Activated CD4-positive, CD25-positive, alpha-beta regulatory T cell treated with anti-CD3 and anti-CD28 coated beads, Interleukin-2, amount 50 U/mL, for 72 hours (primary cell): ENCODE results near the gene MYH10.

ENCODE experiments used
- DNase-seq: peaks from one replicate; pipeline ENCODE4 v3.0.0; 2021

The MYH10 gene

DNA sequence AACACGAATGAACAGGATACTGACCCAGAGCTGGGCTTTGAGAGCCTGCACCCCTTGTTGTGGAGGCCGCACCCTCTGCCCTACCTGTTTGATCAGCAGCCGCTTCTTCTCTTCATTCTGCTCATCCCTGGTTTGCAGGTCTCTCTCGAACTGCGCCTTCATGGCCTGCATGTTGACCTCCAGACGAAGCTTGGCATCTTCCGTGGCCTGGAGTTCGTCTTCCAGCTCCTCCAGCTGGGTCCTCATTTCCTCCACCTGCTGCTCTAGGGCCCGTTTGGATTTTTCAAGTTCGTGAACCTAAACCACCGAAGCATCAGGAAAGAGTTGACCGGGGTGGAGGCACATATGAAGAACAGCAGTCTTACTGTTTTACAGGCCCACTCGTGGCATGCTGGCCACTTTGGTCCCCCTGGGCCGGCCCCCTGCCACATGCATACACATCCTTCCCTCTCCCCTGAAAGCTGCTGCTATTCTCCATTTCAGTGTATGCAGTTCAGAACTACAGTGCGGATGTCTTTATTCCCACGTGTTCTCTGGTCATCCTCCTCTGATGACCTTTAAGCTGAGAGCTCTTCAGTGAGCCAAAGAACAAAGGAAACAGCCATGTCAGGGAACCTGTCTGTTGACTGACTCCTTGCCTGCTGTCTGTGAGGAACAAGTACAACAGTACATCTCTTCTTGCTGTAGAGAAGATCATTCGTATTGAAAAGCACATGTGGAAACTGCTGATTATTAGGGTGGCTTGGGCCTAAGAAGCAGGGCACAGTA is 140.1 kb downstream of the MYH10 start:
- no peak for DNase-seq

DNA sequence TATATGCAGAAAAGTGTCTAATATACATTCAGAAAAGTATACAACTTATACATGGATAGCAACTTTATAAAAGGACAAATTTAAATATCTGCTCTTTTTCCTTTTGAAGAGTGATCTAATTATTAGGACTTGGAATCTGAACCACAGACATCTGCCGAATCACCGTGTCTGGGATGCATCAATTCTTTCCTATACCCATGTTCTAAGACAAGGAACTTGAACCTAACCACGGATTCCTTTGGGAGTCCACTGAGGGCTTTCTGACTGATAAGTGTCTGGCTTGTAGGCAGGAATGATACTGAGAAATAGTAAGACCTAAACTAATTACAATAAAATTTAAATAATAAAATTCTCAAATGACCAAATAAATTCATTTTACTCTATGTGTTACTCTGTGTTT is 140.7 kb downstream of the MYH10 start:
- no peak for DNase-seq

DNA sequence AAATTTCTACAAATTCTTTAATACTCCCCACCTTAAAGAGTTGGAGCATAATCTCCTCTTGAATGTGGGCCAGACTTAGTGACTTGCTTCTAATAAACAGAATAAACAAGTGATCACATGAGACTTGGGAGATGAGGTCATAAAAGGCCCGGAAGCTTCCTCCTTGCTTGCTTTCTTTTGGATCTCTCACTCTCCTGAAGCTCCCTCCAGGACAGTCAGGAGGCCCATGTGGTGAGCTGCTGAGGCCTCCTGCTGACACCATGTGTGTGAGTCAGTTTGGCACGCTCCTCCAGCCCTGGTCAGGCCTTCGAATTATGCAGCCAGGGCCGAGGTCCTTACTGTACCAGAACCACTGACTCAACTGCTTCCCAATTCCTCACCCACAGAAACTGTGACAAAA is 141.6 kb downstream of the MYH10 start:
- DNase-seq = no peak

DNA sequence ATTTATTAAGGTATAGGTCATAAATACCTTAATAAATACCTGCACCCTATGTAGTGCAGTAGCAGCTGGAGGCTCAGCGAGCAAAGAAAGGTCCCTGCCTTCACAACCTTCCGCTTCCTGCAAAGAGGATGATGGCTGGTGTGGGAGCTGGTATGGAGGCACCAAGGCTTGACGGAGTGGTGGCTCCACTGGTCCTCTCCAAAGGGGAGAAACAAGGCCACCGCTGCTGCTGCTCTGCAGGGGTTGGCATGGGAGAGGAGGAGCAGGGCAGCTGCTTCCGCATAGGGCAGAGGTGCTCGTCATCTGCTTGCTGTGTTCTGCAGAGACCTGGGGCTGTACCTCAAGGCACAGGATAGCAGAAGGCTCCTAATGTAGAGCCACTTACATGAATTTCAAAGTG is 142.0 kb downstream of the MYH10 start:
- DNase-seq = no peak

DNA sequence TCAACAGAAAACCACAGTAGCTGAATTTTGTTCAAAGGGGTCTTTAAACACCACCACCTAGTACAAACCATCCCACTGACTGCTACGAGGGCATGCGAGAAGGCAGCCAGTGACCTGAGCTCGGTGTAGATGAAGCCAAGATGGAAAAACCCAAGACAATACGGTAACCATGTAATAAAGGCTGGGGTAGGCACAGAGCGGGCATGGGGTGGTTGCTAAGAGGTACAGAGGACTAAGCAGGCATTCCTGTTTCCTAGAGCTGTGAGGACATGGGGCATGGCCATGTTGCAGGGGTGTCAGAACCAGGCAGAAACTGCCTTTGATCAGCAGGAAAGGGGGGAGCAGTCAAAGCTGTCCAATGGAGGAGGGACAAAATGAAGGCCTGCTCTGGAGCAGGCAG is 142.8 kb downstream of the MYH10 start:
- no peak for DNase-seq

DNA sequence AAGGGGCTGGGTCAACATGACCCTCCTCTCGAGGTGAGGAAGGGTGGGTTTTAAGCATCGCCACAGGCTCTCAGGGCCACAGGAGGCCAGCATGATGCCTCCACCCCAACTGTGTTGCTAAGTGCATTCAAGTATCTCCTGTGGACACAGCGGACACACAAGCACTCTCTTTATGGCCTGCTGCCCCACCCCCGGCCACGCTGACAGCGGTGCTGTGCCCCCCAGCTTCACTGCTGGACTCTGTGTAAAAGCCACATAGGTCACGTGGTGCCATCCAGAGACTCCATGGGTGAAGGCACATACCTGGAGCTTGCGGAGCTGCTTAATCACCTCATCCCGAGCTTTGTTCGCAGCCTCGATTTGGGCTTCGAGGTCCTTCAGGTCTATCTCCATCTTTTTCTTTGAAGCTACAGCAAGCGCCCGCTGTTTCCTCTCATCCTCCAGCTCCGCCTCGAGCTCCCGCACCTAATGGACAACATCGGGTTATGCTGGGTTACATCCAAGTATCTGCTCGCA is 143.3 kb downstream of the MYH10 start:
- no peak for DNase-seq

DNA sequence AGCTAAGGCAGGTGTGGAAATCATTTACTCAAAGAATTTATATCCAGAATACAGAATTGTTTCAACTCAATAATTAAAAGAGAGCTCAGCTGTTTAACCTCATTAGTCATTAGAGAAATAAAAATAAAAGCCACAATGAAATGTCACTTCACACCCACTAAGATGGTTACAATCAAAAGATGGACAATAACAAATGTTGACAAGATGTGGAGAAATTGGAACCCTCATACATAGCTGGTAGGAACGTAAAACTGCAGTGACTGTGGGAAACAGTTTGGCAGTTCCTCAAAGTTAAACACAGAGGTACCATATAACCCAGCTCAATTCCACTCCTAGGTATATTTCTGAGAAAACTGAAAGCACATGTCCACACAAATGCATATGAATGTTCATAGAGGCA is 145.0 kb downstream of the MYH10 start:
- no peak for DNase-seq

DNA sequence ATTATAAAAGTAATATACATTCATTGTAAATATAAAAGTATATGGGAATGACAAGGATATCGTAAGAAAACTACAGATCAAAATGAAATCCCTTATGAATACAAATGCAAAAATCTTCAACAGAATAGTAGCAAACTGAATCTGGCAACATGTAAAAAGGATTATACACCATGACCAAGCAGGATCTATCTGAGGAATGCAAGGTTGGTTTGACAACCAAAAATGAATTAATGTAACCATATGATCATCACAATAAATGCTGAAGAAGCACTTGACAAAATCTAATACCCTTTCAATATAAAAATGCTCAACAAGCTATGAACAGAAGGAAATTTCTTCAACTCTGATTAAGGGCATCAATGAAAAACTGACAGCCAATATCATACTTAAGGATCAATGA is 146.1 kb downstream of the MYH10 start:
- no peak for DNase-seq

DNA sequence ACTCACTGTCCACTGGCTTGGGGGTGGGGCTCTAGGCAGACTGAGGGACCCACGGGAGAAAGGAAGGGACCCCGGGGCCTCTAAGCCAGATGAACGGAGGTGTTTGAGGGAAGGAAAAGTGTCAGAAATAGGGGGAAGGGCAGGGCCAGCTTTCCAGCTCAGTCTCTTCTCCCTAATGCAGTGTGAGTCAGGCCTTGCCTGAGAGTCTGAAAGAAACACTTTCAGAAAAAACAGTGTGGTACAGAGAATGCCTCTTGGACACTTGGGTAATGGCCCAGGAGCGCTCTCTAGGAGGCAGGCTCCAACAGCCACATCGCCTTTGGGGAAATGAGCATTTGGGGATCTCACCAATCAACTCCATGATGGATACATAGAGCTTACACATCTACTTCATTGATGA is 148.0 kb downstream of the MYH10 start:
- DNase-seq = no peak

DNA sequence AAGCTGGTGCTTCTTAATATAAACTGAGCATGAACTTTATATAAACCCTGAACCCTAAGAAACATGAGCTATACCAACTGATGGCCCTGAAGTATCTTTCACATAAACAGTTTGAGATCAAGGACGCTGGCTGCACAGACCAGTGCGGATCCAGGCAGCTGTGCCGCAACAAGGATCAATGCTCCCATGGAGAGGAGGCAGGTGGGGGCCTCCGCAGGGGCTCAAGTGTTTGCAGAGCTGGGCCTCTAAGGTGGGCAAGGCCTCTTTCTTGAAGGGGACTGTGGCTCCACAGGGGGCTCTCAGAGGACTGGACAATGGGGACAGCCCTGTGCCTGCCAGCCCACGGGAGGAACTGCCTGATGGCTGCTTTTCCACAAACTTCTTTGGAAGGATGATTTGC is 148.8 kb downstream of the MYH10 start:
- DNase-seq = no peak

DNA sequence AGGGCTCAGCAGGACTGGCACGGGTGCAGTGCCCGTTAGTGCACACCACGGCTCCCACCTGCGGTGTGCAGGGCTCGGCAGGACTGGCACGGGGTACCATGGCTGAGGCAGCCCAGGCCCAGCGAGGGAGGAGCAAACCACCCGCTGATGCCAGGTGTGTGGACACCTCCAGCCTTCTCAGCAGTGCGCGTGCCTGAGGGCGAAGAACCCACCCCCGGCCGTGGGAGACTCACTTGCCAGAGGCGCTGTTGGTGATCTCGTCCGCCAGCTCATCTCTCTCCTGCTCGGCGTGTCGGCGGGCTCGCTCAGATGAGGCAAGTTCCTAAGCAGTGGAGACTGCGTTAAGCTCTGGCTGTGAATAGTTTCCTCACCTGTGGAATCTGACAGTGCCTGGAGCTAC is 149.4 kb downstream of the MYH10 start:
- DNase-seq = no peak

DNA sequence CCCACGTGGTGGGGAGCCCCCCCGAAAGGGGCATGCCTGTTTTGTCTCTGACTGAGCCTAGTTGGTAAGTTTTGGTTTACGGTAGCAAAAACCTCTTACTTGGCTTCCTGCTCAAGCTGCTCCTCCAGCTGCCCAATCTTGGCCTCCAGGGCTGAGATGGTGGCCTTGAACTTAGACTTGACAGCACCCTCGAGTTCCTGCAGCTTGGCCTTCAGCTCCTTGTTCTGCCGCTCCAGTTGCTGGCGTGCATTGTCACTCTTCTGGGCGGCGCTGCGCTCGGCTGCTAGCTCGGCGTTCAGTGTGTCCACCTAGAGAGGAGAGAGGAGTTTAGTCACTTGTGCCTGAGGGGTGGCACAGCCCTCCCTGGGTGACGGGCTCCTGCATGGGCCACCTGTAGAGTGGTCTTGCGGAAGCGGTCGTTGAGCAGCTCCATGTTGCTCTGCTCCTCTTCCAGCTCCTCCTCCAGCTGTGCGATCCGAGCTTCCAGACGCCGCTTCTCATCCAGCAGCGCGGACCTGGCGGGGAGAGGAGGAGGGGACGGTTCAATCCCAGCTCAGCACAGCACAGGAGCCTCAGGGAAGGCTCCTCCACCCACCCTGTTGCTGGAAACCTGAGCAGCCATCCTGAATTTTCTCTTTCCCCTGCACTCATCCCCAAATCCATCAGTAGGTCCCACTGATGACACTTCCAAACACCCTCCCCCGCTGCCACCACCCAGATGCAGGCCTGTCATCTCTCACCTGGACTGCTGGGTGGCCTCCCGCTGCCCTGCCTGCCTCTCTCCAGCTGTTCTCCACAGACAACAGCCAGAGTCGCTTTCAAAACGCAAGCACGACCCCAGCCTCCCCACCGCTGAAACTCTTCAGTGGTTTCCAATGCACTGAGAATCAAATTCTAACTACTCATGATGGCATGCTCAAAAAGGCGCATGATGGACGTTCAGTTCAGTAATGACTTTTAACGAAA is 150.2 kb downstream of the MYH10 start:
- no peak for DNase-seq

DNA sequence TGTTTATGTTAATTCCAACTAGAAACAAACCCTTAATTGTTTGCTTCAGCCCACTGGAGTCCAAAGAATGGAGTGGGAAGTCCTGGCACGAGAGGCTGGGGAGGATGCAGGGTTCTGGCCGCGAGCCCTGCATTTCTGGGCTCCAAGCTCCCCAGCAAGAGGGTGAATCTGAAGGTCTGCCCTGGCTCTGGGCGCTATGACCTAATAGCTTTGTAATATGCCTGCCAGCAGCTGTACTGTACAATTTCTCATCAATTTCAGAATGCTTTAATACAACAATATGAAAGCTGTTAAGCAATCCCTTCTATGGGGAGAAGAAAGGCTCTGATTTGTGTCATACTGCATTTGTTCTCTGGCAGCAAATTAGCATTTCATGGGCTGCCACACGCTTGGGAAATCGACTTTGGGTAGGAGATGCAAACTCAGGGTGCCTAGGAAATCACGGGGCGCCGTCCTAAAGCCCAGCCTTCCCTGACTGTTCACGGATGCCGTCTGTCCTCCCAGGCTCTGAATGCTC is 151.0 kb downstream of the MYH10 start:
- no peak for DNase-seq

DNA sequence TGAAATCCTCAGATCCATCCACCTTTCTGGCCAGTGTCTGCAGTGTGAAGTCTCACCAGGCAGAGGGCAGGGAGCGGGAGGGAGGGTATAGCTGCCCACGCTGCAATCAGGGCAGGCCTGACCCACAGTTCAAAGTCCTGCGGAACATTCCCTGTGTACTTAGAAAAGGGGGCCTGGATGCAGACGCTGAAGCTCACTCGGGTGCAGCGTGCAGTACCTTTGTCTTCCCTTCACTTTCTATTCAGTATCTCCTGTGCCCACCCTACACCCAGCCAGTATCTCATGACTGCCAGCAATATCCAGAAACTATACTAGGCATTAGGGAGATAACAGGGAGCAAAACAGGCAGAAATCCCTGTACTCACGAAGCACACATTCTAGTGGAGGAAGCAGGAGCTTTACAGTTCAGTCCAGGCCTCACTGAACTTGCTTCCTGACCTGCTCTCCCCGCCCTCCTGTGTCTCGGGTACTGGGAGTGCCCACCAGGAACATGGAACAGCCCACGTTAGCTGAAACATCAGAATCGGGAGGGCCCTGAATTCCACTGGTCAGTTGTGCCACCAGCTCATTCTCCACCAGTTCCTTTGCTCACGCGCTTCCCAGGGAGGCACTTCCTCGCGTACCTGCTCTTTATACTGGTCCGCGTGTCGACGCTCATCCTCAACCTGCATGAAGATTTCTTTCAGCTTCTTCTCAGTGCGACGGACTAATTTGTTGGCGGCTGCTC is 152.6 kb downstream of the MYH10 start:
- no peak for DNase-seq

DNA sequence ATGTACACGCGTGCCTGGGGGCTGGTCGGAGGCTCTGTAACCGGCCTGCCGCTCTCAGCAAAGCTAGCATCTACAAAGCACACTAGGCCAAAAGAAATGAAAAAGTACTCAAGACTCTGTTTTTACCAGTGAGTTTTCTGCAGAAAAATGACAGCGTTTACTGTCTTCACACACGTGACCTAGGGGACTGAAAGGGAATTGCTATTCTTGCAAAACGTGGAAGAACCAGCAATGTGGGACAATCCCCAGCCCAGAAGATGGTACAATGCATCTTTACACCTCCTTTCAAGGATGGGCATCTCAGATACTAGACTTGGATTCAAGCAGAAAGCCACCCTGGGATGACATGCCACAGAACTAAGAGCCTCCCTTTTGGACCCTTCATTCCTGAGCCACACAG is 153.4 kb downstream of the MYH10 start:
- no peak for DNase-seq

DNA sequence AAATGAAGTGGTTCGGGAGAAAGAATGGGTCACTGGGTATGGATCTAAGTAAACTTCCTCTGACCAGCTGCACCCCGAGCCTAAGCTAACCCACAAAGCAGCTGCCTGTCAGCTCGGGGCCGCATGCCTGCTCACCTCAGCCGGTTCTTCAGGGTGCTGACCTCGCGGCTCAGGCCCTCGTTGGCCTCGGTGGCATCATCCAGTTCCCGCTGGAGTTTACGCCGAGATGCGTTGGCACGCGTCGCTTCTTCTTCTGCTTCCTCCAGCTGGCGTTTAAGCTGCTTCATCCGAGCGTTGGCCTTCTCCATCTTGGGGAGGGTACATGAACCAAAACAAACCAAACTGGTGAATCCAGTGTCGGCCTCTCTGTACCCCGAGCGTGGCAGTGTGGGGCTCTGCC is 153.8 kb downstream of the MYH10 start:
- no peak for DNase-seq

DNA sequence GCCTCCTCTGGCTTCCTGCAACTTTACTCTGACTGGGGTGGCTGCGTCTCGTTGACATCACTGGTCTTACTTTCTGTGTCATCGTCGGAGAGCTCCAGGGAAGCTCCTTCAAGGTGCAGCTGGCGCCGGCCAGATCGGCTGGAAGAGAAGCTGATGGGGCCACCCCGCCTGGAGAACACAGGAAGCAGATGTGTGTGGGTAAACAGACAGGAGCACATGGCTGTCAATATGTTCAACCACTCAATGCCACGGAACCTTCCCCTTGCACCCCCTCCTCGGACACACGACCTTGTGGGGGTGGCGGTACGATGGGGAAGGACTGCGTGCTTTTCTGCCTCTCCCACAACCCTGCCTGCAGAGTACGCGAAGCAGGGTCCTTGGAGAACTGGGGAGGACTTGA is 154.7 kb downstream of the MYH10 start:
- no peak for DNase-seq

DNA sequence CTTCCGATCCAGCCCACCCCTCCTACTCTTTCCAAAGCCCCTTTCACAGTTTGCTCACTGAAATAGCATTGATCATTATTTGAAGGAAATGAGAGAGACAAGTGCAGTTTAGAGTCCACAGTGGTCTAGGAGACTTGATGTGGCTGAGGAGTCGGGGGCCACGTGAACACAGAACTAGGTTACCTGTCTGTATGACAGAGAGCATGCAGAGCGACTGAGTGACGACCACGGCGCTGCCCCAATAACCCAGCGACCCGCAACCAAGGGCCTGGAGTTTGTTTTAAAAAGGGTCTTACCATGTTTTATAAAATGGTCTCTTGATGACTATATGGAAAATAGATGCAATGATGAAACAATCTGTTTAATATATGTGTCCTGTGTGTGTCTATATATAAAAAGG is 155.3 kb downstream of the MYH10 start:
- no peak for DNase-seq

DNA sequence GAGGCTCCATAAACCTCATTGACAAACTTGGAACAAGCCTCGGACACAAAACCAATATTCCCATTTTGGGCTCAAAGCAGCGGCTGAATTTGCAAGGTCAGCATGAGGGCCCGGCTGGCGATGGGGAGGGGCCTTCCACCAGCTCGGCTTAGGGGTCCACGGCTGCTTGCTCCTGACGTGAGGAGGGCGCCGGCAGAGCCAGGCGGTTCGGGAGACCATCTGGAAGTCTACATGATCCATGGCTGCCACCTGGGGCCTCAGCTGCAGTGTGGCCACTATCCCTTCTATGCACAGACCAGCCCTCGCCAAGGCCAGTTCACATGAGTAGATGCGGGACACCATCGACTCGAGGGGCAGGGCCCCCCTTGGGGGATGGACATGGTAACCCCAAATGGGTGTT is 155.7 kb downstream of the MYH10 start:
- DNase-seq = no peak

DNA sequence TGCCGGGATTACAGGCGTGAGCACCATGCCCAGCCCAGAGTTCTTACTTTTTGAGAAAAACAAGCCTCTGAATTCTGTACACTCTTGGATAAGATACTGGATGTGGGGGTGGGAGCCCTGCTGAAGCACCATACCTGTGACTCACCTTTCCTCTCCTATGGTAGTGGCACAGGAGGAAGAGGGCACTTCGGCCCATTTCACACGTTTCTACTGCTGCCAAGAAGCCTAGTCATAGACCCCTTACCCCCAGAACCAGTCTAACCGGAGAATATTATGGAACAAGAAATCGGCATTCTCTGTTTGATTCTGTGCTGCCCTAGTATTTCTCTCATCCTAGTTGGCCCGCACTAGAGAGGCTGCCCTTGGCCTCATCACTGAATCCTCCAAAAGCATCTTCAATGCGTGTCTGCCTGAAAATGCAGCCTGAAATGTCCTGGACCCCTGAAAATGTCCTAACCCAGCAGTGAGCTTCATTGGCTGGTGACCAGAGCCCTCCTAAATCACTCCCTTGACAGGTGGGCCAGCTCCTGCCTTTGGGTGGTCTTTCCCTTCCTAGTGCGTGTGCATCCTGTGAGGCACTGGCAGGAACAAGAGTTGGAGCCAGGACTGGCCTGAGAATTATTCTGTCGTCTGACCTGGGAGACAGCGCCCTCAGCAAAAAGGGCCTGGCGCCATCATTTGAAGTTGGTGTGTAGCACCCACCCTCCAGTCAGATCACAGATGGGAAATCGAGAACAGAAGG is 156.9 kb downstream of the MYH10 start:
- DNase-seq = no peak

DNA sequence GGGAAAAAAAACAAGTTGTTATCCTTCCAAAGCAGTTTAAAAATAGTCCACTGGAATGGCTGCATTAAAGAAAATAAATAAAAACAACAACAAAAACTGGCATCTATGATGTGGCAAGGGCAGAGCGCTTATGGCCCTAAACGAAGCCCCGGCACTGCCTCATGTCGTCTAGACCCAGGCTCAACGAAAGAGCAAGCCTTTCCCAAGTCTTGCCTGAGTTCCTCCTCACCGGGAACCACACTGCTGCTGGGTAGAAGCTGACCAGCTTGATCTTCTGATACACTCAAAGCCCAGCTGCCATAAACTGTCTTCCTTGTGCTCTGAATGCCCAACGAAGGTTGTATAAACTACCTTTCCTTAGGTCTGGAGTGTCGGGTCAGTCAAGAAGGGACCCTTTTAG is 157.9 kb downstream of the MYH10 start:
- DNase-seq = no peak

DNA sequence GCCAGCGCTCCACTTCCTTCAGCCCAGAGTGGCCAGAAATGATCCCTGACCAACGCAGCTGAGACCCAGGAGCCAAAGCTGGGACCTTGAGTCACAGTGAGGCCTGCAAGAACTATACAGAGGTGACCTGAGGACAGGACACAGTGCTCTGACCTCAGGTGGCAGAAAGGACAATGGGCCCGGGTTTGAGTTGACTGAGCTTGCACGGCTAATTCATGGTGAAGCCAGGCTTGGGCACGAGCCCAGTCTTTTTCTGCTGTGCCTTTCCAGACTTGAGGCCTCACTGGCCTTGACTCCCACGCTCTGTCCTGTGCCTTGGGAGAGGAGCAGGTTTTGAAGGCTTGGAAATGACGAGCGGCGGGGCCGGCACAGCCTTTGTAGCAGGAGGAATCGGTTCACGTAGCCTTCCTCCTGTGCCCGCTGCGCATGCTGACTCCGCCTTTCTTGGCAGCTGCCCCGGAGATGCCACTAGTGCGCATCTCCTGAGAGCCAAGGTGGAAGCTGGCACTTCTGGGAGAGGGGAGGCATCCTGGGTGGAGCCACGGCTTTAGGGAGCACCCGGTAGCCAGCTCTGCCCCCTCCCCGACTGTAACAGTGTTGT is 160.0 kb downstream of the MYH10 start:
- DNase-seq = no peak
